Measurements from ENCODE around the gene AOPEP. TPM values are rescaled to one million over a fixed set of nuclear protein-coding genes. Genes with fewer than 3 reads are reported as not detected.

Gene AOPEP
- total and polyA plus RNA-seq, 2 of the 13 experiments (the other 11 are each of a cell fraction or from before 2014, with no cell fraction given), result 22.2 to 41.6 TPM

DNA sequence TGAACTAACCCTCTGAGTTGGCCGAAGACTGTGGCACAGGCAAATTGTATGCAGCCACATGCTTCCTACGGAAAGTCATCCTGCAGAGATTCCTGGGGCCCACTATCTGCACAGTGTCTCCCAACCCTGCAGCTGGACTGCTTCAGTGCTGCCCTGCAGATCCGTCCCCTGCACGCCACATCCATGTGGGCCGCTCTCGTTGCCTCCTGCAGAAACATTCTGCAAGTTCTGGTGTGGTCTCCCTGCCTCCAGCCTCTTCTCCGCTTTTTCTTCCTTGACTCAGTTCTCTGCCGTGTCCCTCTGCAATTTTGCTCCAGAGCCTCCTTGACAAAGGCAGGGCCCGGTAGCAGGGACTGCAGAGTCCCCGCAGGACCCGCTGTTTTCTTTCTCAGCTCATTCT is 249.0 kb downstream of the AOPEP start (continued):
- TF ChIP-seq ZNF232 (CRISPR knock-in tag; IDR thresholded peaks at IDR 0.05; ENCODE audit: borderline replicate concordance), result 0 out of 2 replicates have a peak, but pooled peaks have one; percentile 30
- TF ChIP-seq, protein P1, sequence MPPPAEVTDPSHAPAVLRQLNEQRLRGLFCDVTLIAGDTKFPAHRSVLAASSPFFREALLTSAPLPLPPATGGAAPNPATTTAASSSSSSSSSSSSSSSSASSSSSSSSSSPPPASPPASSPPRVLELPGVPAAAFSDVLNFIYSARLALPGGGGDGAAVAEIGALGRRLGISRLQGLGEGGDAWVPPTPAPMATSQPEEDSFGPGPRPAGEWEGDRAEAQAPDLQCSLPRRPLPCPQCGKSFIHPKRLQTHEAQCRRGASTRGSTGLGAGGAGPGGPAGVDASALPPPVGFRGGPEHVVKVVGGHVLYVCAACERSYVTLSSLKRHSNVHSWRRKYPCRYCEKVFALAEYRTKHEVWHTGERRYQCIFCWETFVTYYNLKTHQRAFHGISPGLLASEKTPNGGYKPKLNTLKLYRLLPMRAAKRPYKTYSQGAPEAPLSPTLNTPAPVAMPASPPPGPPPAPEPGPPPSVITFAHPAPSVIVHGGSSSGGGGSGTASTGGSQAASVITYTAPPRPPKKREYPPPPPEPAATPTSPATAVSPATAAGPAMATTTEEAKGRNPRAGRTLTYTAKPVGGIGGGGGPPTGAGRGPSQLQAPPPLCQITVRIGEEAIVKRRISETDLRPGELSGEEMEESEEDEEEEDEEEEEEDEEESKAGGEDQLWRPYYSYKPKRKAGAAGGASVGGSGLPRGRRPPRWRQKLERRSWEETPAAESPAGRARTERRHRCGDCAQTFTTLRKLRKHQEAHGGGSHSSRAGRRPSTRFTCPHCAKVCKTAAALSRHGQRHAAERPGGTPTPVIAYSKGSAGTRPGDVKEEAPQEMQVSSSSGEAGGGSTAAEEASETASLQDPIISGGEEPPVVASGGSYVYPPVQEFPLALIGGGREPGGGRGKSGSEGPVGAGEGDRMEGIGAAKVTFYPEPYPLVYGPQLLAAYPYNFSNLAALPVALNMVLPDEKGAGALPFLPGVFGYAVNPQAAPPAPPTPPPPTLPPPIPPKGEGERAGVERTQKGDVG (CRISPR knock-in tag; IDR thresholded peaks at IDR 0.05; ENCODE audit: borderline replicate concordance), result 0 out of 2 replicates have a peak, but pooled peaks have one; percentile 20
- peak; percentile 68; the same call in 1 of the 2 replicates for TF ChIP-seq ZBTB38 (CRISPR knock-in tag; IDR thresholded peaks at IDR 0.05)
- TF ChIP-seq FOXJ3 (CRISPR knock-in tag; IDR thresholded peaks at IDR 0.05; ENCODE audit: borderline replicate concordance), result no peak
- TF ChIP-seq, protein P2, sequence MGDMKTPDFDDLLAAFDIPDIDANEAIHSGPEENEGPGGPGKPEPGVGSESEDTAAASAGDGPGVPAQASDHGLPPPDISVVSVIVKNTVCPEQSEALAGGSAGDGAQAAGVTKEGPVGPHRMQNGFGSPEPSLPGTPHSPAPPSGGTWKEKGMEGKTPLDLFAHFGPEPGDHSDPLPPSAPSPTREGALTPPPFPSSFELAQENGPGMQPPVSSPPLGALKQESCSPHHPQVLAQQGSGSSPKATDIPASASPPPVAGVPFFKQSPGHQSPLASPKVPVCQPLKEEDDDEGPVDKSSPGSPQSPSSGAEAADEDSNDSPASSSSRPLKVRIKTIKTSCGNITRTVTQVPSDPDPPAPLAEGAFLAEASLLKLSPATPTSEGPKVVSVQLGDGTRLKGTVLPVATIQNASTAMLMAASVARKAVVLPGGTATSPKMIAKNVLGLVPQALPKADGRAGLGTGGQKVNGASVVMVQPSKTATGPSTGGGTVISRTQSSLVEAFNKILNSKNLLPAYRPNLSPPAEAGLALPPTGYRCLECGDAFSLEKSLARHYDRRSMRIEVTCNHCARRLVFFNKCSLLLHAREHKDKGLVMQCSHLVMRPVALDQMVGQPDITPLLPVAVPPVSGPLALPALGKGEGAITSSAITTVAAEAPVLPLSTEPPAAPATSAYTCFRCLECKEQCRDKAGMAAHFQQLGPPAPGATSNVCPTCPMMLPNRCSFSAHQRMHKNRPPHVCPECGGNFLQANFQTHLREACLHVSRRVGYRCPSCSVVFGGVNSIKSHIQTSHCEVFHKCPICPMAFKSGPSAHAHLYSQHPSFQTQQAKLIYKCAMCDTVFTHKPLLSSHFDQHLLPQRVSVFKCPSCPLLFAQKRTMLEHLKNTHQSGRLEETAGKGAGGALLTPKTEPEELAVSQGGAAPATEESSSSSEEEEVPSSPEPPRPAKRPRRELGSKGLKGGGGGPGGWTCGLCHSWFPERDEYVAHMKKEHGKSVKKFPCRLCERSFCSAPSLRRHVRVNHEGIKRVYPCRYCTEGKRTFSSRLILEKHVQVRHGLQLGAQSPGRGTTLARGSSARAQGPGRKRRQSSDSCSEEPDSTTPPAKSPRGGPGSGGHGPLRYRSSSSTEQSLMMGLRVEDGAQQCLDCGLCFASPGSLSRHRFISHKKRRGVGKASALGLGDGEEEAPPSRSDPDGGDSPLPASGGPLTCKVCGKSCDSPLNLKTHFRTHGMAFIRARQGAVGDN (CRISPR knock-in tag; IDR thresholded peaks at IDR 0.05), result peak; percentile 59
- TF ChIP-seq ZFY (CRISPR knock-in tag; IDR thresholded peaks at IDR 0.05), result 0 out of 2 replicates have a peak, but pooled peaks have one; percentile 9
- no peak for TF ChIP-seq ZNF775 (CRISPR knock-in tag; IDR thresholded peaks at IDR 0.05; ENCODE audit: borderline replicate concordance)
